ENCODE results near the gene TRMT6.
A peak's percentile ranks its signal among the peaks of the same experiment; 100 is the strongest.

- peak; percentile 51 for TF ChIP-seq CTCF (IDR thresholded peaks at IDR 0.05; ENCODE audit: low read depth, low read length, poor library complexity, severe bottlenecking)
- no peak for TF ChIP-seq EZH2phosphoT487 (IDR thresholded peaks at IDR 0.05; ENCODE audit: borderline replicate concordance, low read length)
These were observed 16.4 kb downstream of the TRMT6 start for GRCh38 chr20:5933802-5934436.
